Measurements from ENCODE around the gene NNMT. TPM values are rescaled to one million over a fixed set of nuclear protein-coding genes. Genes with fewer than 3 reads are reported as not detected.

The NNMT gene
- total and polyA plus RNA-seq, 2 donors from 2014 or later, result 91.9 to 1,451 TPM

DNA sequence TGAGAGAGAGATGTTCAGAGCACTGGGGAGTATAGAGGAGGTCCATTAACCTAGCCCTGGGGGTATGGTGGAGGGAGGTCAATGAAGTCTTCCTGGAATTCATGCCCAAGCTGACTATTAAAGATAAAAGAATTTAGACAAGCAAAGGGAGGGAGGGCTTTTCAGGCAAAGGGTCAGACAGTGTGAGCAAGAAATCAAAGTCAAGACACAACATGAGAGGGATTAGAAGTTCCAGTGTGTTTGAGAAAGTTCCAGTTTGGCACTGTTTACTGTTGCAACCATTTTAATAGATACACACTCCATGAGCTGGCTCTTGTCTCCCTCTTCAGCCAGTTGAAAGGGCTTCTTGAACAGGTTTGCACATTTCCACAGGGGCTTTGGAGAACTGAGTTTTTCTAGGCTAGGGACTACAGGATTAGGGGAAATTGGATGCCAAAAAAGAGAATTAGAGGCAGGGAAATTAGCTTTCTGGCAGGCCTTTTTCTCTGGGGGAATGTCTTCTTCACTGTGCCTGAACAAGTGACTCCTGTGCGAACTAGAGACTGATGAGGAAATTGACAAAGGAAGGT, 14.7 kb upstream of the NNMT start:
- Histone ChIP-seq H3K4me1 (ENCODE audit: control insufficient read depth in 2 of 3, insufficient read depth in 2 of 3, low read depth in 1 of 3, low read length in 3 of 3) (peaks cover 0 to 3% (median 0%) of the 10 kb centered on the region in 3 donors), H3K36me3 (ENCODE audit: control insufficient read depth in 2 of 3, insufficient read depth in 3 of 3, low read length in 3 of 3) (no peaks in the 10 kb centered on the region), H3K4me3 (ENCODE audit: low read length in 3 of 3) (no peak overlapping the region), H3K9ac (ENCODE audit: low read length in 3 of 3) (no peak overlapping the region), H3K27me3 (ENCODE audit: control insufficient read depth, insufficient read depth, low read length) (no peaks in the 10 kb centered on the region), H3K27ac (ENCODE audit: low read depth in 2 of 2, low read length in 2 of 2) (no peak overlapping the region), H3K9me3 (ENCODE audit: control insufficient read depth in 2 of 3, insufficient read depth in 1 of 3, low read length in 3 of 3) (no peaks in the 10 kb centered on the region)
- FAIRE-seq (no peak), DNase-seq (no peak)
- intact Hi-C loops (cut with DNase I), result no loop called here
- TF ChIP-seq, protein P1, sequence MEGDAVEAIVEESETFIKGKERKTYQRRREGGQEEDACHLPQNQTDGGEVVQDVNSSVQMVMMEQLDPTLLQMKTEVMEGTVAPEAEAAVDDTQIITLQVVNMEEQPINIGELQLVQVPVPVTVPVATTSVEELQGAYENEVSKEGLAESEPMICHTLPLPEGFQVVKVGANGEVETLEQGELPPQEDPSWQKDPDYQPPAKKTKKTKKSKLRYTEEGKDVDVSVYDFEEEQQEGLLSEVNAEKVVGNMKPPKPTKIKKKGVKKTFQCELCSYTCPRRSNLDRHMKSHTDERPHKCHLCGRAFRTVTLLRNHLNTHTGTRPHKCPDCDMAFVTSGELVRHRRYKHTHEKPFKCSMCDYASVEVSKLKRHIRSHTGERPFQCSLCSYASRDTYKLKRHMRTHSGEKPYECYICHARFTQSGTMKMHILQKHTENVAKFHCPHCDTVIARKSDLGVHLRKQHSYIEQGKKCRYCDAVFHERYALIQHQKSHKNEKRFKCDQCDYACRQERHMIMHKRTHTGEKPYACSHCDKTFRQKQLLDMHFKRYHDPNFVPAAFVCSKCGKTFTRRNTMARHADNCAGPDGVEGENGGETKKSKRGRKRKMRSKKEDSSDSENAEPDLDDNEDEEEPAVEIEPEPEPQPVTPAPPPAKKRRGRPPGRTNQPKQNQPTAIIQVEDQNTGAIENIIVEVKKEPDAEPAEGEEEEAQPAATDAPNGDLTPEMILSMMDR (IDR thresholded peaks at IDR 0.05; ENCODE audit: borderline replicate concordance, extremely low read depth, insufficient read depth), result no peak

DNA sequence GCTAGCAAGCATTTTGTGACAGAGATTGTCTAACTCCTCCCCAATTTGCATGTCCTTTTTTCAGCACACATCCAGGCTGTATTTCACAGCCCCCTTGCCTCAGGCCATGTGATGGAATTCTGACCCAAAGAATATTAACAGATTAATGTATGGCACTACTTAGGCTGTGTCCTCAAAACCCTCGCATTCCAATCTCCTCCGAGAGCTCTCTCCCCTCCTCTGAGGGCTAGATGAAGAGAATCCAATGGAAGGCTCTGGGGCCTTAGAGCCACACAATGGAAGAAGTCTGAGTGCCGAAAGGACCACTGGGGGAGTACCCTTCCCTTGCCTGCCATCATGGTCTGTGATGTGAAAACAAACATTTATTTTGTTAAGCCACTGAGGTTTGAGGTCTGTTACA, 13.7 kb upstream of the NNMT start:
- H3K27ac ChIP-seq (ENCODE audit: low read depth in 2 of 2, low read length in 2 of 2), result no peak overlapping the region
- intact Hi-C loops (cut with DNase I), result no loop called here
- H3K27me3 ChIP-seq (ENCODE audit: control insufficient read depth, insufficient read depth, low read length), result no peaks in the 10 kb centered on the region
- H3K9me3 ChIP-seq (ENCODE audit: control insufficient read depth in 2 of 3, insufficient read depth in 1 of 3, low read length in 3 of 3), result no peaks in the 10 kb centered on the region
- DNase-seq, result no peak
- H3K4me1 ChIP-seq (ENCODE audit: control insufficient read depth in 2 of 3, insufficient read depth in 2 of 3, low read depth in 1 of 3, low read length in 3 of 3), result peaks cover 0 to 3% (median 0%) of the 10 kb centered on the region in 3 donors
- no peak for FAIRE-seq
- no peaks in the 10 kb centered on the region for H3K36me3 ChIP-seq (ENCODE audit: control insufficient read depth in 2 of 3, insufficient read depth in 3 of 3, low read length in 3 of 3)
- no peak overlapping the region for H3K4me3 ChIP-seq (ENCODE audit: low read length in 3 of 3)
- TF ChIP-seq, protein P1 (IDR thresholded peaks at IDR 0.05; ENCODE audit: borderline replicate concordance, extremely low read depth, insufficient read depth), result no peak
- H3K9ac ChIP-seq (ENCODE audit: low read length in 3 of 3), result no peak overlapping the region

DNA sequence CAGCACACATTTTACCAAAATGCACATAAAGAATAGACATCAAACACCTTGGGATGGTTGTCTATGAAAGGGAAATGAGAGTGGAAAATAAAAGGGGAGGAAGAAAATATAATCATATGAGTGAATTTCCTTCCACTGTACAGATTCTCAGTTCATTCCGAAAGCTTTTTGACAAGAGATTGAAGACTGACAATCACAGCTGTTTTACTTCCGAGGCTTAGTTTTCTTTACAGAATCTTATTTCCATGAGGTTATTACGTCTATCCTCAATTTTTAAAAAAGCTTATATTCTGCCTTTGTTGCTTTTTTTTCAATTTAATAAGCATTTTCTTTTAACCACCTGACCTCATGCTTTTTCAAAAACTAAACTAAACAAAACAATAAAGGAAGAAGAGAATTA, 12.8 kb upstream of the NNMT start:
- FAIRE-seq, result no peak
- H3K4me3 ChIP-seq (ENCODE audit: low read length in 3 of 3), result no peak overlapping the region
- H3K4me1 ChIP-seq (ENCODE audit: control insufficient read depth in 2 of 3, insufficient read depth in 2 of 3, low read depth in 1 of 3, low read length in 3 of 3), result peaks cover 0 to 3% (median 0%) of the 10 kb centered on the region in 3 donors
- no peak overlapping the region for H3K27ac ChIP-seq (ENCODE audit: low read depth in 2 of 2, low read length in 2 of 2)
- no peak for DNase-seq
- no peaks in the 10 kb centered on the region for H3K36me3 ChIP-seq (ENCODE audit: control insufficient read depth in 2 of 3, insufficient read depth in 3 of 3, low read length in 3 of 3)
- TF ChIP-seq, protein P1 (IDR thresholded peaks at IDR 0.05; ENCODE audit: borderline replicate concordance, extremely low read depth, insufficient read depth), result no peak
- no peaks in the 10 kb centered on the region for H3K27me3 ChIP-seq (ENCODE audit: control insufficient read depth, insufficient read depth, low read length)
- intact Hi-C loops (cut with DNase I), result no loop called here
- H3K9me3 ChIP-seq (ENCODE audit: control insufficient read depth in 2 of 3, insufficient read depth in 1 of 3, low read length in 3 of 3), result no peaks in the 10 kb centered on the region
- H3K9ac ChIP-seq (ENCODE audit: low read length in 3 of 3), result no peak overlapping the region

DNA sequence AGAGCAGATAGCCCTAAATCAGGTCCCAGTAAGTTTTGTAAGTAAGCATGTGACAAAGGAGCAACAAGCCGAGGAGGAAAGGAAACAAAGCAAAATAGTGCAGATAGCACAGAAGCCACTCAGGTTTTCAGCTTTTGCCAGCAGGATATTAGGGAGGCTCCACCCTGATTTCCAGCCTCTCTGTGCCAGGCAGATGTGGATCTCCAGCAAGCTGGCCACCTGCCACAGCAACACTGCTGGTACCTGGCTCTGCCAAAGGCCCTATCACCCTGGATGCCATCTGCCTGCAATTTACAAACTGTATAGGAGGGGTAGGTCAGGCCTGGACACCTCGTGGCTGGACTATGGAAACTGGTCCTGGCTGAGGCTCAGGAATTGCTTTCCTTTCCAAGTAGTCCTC, 12.2 kb upstream of the NNMT start:
- Histone ChIP-seq H3K36me3 (ENCODE audit: control insufficient read depth in 2 of 3, insufficient read depth in 3 of 3, low read length in 3 of 3) (no peaks in the 10 kb centered on the region), H3K27me3 (ENCODE audit: control insufficient read depth, insufficient read depth, low read length) (no peaks in the 10 kb centered on the region), H3K27ac (ENCODE audit: low read depth in 2 of 2, low read length in 2 of 2) (no peak overlapping the region), H3K9me3 (ENCODE audit: control insufficient read depth in 2 of 3, insufficient read depth in 1 of 3, low read length in 3 of 3) (no peaks in the 10 kb centered on the region), H3K4me3 (ENCODE audit: low read length in 3 of 3) (no peak overlapping the region), H3K9ac (ENCODE audit: low read length in 3 of 3) (no peak overlapping the region), H3K4me1 (ENCODE audit: control insufficient read depth in 2 of 3, insufficient read depth in 2 of 3, low read depth in 1 of 3, low read length in 3 of 3) (peaks cover 0 to 3% (median 0%) of the 10 kb centered on the region in 3 donors)
- no peak for DNase-seq
- intact Hi-C loops (cut with DNase I), result no loop called here
- TF ChIP-seq, protein P1 (IDR thresholded peaks at IDR 0.05; ENCODE audit: borderline replicate concordance, extremely low read depth, insufficient read depth), result no peak
- FAIRE-seq, result no peak
